PC-9 (cell line): ENCODE results near the gene SELPLG.

Experiments used
- CTCF ChIP-seq: fragments of 200-600 bp; sonication (generic); conservative IDR thresholded peaks from 2 replicates; pipeline ENCODE4 v1.6.1; 2017; ENCODE audit warnings: mixed run types, antibody characterized with exemption, mild to moderate bottlenecking, moderate library complexity
- EZH2 ChIP-seq: fragments of 200-600 bp; sonication (generic); IDR thresholded peaks from 2 replicates; pipeline ENCODE4 v1.8.0; 2017; ENCODE audit warnings: antibody characterized with exemption, low read depth

GRCh38 chr12:108596854-108597558, 36.7 kb downstream of the SELPLG start:
- TF ChIP-seq CTCF (no peak), EZH2 (no peak)
